NCI-H2107 treated with DMSO at 0.1 percent for 48 hours (cell line): ENCODE results near the gene GAGE13.
"Not testable (repeated sequence)": the region's sequence is repeated elsewhere in the genome, so short reads cannot be mapped to it uniquely, and the experiment has no call there.

Experiments
- DNase-seq: peaks from one replicate; lab custom pipeline; 2025; ENCODE audit not compliant: unreplicated experiment; lab: John Stamatoyannopoulos, UW

The GAGE13 gene

GRCh38 chrX:49331282-49331681 lies at the start of gene GAGE13:
Gene GAGE13 (plus strand): TSS chrX:49331582. CDS start chrX:49332738, 1,156 bp downstream.
- not testable (repeated sequence) for DNase-seq

GRCh38 chrX:49282647-49283011 lies 48.8 kb upstream of the GAGE13 start:
- DNase-seq = no peak

GRCh38 chrX:49284212-49284611 lies 47.2 kb upstream of the GAGE13 start:
- no peak for DNase-seq

- no peak for DNase-seq
These were observed 45.2 kb upstream of the GAGE13 start for GRCh38 chrX:49286136-49286535.

- no peak for DNase-seq
These were observed 44.8 kb upstream of the GAGE13 start for GRCh38 chrX:49286581-49286980.

DNA sequence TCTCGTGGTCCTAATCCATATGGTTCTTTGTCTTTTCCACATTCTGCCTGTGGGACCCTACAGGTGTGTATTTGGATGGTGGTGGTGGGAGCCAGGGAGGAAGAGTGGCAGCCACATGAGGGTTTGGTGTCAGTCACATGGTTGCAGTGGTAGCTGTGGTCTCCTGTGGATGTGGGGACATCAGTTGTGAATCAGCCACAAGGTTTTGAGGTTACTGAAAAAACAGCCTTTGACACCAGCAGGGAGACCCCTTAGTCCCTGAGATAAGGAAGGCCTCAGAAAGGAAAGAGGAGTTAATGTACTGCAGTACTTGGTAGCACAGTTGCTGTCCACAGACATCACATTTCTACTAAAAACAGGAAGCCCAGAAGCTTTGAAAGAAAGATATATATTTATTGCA lies 43.7 kb upstream of the GAGE13 start:
- no peak for DNase-seq

- DNase-seq = no peak
These were observed 41.2 kb upstream of the GAGE13 start for GRCh38 chrX:49290215-49290614.

DNA sequence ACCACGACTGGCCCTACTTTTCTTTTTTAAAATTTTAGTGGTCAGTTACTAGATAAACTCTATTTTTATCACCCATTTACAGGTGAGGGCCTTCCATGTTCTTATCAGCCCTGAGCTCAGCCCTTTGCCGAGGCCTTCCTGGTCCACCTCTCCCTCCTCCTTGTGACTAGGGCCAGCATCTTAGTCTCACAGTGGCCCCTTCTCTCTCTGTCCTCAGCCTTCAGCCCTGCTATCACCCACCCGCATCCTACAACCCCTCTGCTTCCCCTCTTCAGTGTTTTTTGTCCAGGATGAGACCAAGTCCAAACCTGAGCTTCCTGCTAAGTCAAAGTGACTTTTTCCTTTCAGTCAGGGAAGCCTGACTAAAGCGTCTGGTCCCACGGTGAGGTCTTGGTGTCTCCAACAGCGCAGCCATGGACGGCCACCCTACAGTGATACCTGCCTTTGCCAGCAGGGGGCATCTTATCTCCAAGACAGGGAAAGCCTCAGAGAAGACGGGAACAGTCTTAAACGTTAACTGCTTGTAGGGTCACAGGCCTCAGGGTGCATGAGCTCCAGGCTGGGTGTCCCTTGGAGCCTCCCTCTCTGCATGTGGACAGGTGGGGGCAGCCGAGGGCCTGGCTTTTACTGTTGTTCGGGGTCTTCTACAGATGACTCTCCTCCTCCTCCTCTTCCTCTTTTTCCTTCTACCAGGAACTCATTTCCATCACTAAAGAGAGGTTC lies 39.6 kb upstream of the GAGE13 start:
- DNase-seq = peak; percentile 12

GRCh38 chrX:49292400-49293362 lies 38.7 kb upstream of the GAGE13 start:
- no peak for DNase-seq

DNA sequence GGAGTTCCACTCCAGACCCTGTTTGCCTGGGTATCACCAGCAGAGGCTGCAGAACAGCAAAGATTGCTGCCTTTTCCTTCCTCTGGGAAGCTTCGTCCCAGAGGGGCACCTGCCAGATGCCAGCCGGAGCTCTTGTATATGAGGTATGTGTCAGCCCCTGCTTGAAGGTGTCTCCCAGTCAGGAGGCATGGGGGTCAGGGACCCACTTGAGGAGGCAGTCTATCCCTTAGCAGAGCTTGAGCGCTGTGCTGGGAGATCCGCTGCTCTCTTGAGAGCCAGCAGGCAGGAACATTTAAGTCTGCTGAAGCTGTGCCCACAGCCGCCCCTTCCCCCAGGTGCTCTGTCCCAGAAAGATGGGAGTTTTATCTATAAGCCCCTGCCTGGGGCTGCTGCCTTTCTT lies 32.1 kb upstream of the GAGE13 start:
- not testable (repeated sequence) for DNase-seq

- no peak for DNase-seq
These were observed 30.7 kb upstream of the GAGE13 start for GRCh38 chrX:49300703-49301102.

GRCh38 chrX:49303346-49303745 lies 28.0 kb upstream of the GAGE13 start, which contains the start of gene GAGE10:
Gene GAGE10 (plus strand): TSS chrX:49303646. CDS start chrX:49304860, 1,214 bp downstream.
- DNase-seq = no peak

DNA sequence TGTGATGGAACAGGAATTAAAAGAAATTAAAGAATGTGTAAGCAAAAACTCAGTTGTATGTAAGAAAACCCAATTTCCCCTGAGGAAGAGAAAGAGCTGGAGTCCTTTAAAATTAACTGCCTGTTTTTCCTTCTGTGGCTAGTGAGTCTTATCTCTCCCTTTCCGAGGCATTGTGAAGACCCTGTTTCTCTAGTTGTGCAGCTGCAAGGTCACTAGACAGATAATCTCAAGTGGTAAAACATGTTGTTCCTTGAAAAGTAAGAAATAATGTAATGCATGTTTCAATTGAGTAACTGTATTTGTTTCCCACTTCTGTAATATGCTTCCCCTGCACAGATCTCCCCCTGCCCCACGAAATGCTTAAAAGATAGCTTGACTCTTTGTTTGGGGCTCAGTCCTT lies 23.6 kb upstream of the GAGE13 start:
- DNase-seq = not testable (repeated sequence)

- DNase-seq = no peak
These were observed 22.6 kb upstream of the GAGE13 start for GRCh38 chrX:49308604-49309269.

GRCh38 chrX:49309401-49309981 lies 21.9 kb upstream of the GAGE13 start:
- DNase-seq = no peak

DNA sequence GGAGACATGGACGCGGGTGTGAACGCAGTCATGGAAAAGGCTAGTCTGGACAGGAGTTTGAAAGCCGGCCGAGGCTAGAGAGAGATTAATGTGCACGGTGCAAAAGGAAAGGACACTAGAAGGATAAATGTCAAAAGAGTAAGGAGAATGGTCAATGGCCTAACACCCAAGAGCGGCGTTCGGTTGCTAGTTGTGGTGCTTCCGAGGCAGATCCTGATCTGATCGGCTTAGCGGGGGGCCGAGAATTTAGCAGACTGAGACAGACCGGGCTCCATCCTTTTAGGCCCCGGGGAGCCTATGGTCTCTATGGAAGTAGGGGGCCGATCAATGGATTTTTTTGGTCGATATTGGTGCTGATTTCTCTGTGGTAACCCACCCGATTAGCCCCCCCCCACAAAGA lies 21.0 kb upstream of the GAGE13 start:
- no peak for DNase-seq

DNA sequence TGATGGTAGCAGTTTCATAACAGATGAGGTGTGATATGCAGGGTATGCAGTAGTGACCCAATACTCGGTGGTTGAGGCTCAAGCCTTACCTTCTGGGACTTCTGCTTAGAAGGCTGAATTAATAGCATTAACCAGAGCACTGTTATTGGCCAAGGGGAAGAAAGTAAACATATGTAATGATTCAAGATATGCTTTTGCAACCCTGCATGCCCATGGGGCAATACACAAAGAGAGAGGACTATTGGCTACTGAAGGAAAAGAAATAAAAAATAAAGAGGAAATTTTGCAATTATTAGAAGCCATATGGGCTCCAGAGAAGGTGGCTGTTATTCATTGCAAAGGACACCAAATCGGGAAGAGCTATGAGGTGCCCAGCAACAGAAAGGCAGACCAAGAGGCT lies 19.2 kb upstream of the GAGE13 start:
- DNase-seq = no peak

GRCh38 chrX:49316085-49316484 lies 15.3 kb upstream of the GAGE13 start:
- DNase-seq = no peak

GRCh38 chrX:49321737-49322136 lies 9.6 kb upstream of the GAGE13 start, which contains the start of gene GAGE12J:
Gene GAGE12J (plus strand): TSS chrX:49322037. CDS start chrX:49323194, 1,157 bp downstream.
- not testable (repeated sequence) for DNase-seq

- DNase-seq = not testable (repeated sequence)
These were observed 9.1 kb upstream of the GAGE13 start for GRCh38 chrX:49322266-49322665.

DNA sequence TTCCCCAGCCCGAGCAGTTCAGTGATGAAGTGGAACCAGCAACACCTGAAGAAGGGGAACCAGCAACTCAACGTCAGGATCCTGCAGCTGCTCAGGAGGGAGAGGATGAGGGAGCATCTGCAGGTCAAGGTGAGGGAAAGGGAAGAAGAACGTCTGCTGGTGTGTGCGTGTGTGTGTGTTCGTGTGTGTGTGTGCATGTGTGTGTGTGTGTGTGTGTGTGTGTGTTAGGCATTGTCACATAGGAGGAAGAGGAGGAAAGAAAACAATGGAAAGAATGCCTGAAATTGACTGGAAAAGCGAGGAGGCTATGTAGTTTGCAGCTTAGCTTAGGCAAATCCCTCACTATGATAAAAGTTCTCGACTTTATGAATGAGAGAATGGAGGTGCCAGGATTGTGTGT lies 7.6 kb upstream of the GAGE13 start:
- DNase-seq = not testable (repeated sequence)
